ENCODE measurements around the gene GFOD2.

GRCh38 chr16:67661886-67662652 lies 57.0 kb downstream of the GFOD2 start:
- no peak for TF ChIP-seq CTCF (IDR thresholded peaks at IDR 0.05; ENCODE audit: low read depth, low read length)
- TF ChIP-seq EZH2phosphoT487 (IDR thresholded peaks at IDR 0.05; ENCODE audit: low read depth): no peak

Measured in OCI-LY3 (cell line).